A549 (cell line): ENCODE data around the gene AK1. TPM values are rescaled to one million over a fixed set of nuclear protein-coding genes. Genes with fewer than 3 reads are reported as not detected.
A peak's percentile ranks its signal among the peaks of the same experiment; 100 is the strongest.

ENCODE experiments used
- ATAC-seq, 2 experiments: fragments of 200-7000 bp in 1 of 2; fragments of >200 bp in 1 of 2; cut with Nextera tagmentation in 1 of 2; cut with Tn5 transposase in 1 of 2; 3 replicates each; pipeline versions ENCODE4 v1.8.0 to v1.9.1; 2018 to 2020; ENCODE audit warnings: mild to moderate bottlenecking in 1 of 2, moderate library complexity in 1 of 2
- CTCF ChIA-PET: fragments of 300-600 bp; sonication (Branson Sonifier 250); formaldehyde crosslinking; extraction: SDS; loops from one replicate; lab custom pipeline; 2021; ENCODE audit warnings: antibody characterized with exemption, inconsistent platforms; lab: Yijun Ruan, JAX
- POLR2A ChIA-PET: fragments of 350-600 bp; formaldehyde crosslinking; extraction: SDS; loops from one replicate; lab custom pipeline; 2021; ENCODE audit warnings: antibody characterized with exemption, inconsistent platforms; lab: Yijun Ruan, JAX
- DNase-seq, 2 experiments: peaks; one replicate each; pipeline versions ENCODE4 v3.0.0 to v3.0.0-alpha.2; 2011 to 2016; ENCODE audit warnings: low read depth in 1 of 2, low spot score in 1 of 2
- FAIRE-seq: peaks from 2 replicates; lab custom pipeline; 2011; peaks lifted over from hg19 to GRCh38; lab: Jason Lieb, UNC
- H3K27ac ChIP-seq, 2 experiments: fragments of >200 bp; sonication (Bioruptor Twin); formaldehyde crosslinking; 3 replicates each; pipeline ENCODE4 v1.5.1; 2016 to 2017
- H3K4me1 ChIP-seq: fragments of >200 bp; sonication (Bioruptor Twin); formaldehyde crosslinking; 3 replicates; pipeline ENCODE4 v1.6.1; 2016
- H3K4me2 ChIP-seq: fragments of >200 bp; sonication (Bioruptor Twin); formaldehyde crosslinking; 3 replicates; pipeline ENCODE4 v1.6.1; 2016
- H3K4me3 ChIP-seq: fragments of >200 bp; sonication (Bioruptor Twin); formaldehyde crosslinking; 3 replicates; pipeline ENCODE4 v1.5.1; 2016
- H3K9me3 ChIP-seq: fragments of >200 bp; sonication (Bioruptor Twin); formaldehyde crosslinking; 3 replicates; pipeline ENCODE4 v1.6.1; 2016
- ATOH8 ChIP-seq: fragments of 250-450 bp; sonication (Bioruptor Pico); IDR thresholded peaks from 2 replicates; pipeline ENCODE4 v1.5.0; 2020; ENCODE audit warnings: low read depth, mild to moderate bottlenecking, moderate library complexity
- BCL3 ChIP-seq: fragments of >200 bp; sonication (Bioruptor Twin); formaldehyde crosslinking; IDR thresholded peaks from 3 replicates; pipeline ENCODE4 v1.6.1; 2016
- CHD2 ChIP-seq: fragments of 150-350 bp; IDR thresholded peaks from 2 replicates; pipeline ENCODE4 v1.6.1; 2014; ENCODE audit warnings: low read length; ENCODE audit not compliant: partially characterized antibody
- CTCF ChIP-seq: fragments of >200 bp; sonication (Bioruptor Twin); formaldehyde crosslinking; IDR thresholded peaks from 3 replicates; pipeline ENCODE4 v1.5.1; 2016
- E2F6 ChIP-seq: IDR thresholded peaks from 2 replicates; pipeline ENCODE4 v1.6.1; 2012; ENCODE audit warnings: low read depth, borderline replicate concordance
- EHF ChIP-seq: fragments of 250-450 bp; sonication (Bioruptor Pico); IDR thresholded peaks from 2 replicates; pipeline ENCODE4 v1.5.0; 2020; ENCODE audit warnings: mild to moderate bottlenecking
- ELK1 ChIP-seq: fragments of 150-350 bp; IDR thresholded peaks from 2 replicates; pipeline ENCODE4 v1.6.1; 2014; ENCODE audit warnings: low read depth, mild to moderate bottlenecking, low read length
- FOXS1 ChIP-seq: fragments of 250-450 bp; sonication (Bioruptor Pico); IDR thresholded peaks from 2 replicates; pipeline ENCODE4 v1.5.0; 2020; ENCODE audit warnings: mild to moderate bottlenecking, moderate library complexity
- HDAC2 ChIP-seq: fragments of 200-600 bp; sonication (generic); IDR thresholded peaks from 2 replicates; pipeline ENCODE4 v1.6.1; 2016
- HOXA7 ChIP-seq: fragments of 250-450 bp; sonication (Bioruptor Pico); IDR thresholded peaks from 2 replicates; pipeline ENCODE4 v1.5.0; 2020; ENCODE audit warnings: mild to moderate bottlenecking, moderate library complexity
- JUN ChIP-seq, 2 experiments: fragments of >200 bp; sonication (Bioruptor Twin); formaldehyde crosslinking; IDR thresholded peaks; 2 replicates in 1 of 2; 3 replicates in 1 of 2; pipeline ENCODE4 v1.6.1; 2016 to 2017
- JUNB ChIP-seq: fragments of >200 bp; sonication (Bioruptor Twin); formaldehyde crosslinking; IDR thresholded peaks from 2 replicates; pipeline ENCODE4 v1.6.1; 2016
- KDM5A ChIP-seq: fragments of 200-600 bp; sonication (generic); IDR thresholded peaks from 2 replicates; pipeline ENCODE4 v1.6.1; 2016; ENCODE audit warnings: antibody characterized with exemption, mild to moderate bottlenecking
- MAX ChIP-seq: IDR thresholded peaks from 2 replicates; pipeline ENCODE4 v1.6.1; 2012
- MAZ ChIP-seq: fragments of 150-350 bp; IDR thresholded peaks from 2 replicates; pipeline ENCODE4 v1.6.1; 2014; ENCODE audit warnings: antibody characterized with exemption, low read depth, low read length, borderline replicate concordance
- MYC ChIP-seq: IDR thresholded peaks from 2 replicates; pipeline ENCODE4 v1.6.1; 2012; ENCODE audit warnings: mild to moderate bottlenecking, inconsistent platforms, low read length, improper control_type of control experiment, borderline replicate concordance
- PBX3 ChIP-seq: IDR thresholded peaks from 2 replicates; pipeline ENCODE4 v1.6.1; 2012
- POLR2A ChIP-seq: IDR thresholded peaks from 2 replicates; pipeline ENCODE4 v1.6.1; 2012; ENCODE audit warnings: mild to moderate bottlenecking, low read length
- RCOR1 ChIP-seq: fragments of 150-350 bp; IDR thresholded peaks from 2 replicates; pipeline ENCODE4 v1.6.1; 2014; ENCODE audit warnings: antibody characterized with exemption, low read length, low read depth
- SREBF2 ChIP-seq: fragments of 450-650 bp; IDR thresholded peaks from 2 replicates; pipeline ENCODE4 v1.6.1; 2014; ENCODE audit warnings: mild to moderate bottlenecking, moderate library complexity
- TFCP2L1 ChIP-seq: fragments of 250-450 bp; sonication (Bioruptor Pico); IDR thresholded peaks from 2 replicates; pipeline ENCODE4 v1.5.0; 2021; ENCODE audit warnings: mild to moderate bottlenecking
- TP53 ChIP-seq: fragments of 250-450 bp; sonication (Bioruptor Pico); IDR thresholded peaks from 2 replicates; pipeline ENCODE4 v1.5.0; 2021; ENCODE audit warnings: mild to moderate bottlenecking, moderate library complexity
- USF2 ChIP-seq: fragments of 450-650 bp; IDR thresholded peaks from 2 replicates; pipeline ENCODE4 v1.6.1; 2014; ENCODE audit warnings: antibody characterized with exemption
- ZNF302 ChIP-seq: fragments of 250-450 bp; sonication (Bioruptor Pico); IDR thresholded peaks from 2 replicates; pipeline ENCODE4 v1.9.0; 2021; ENCODE audit warnings: inconsistent platforms, mild to moderate bottlenecking, moderate library complexity
- ZSCAN20 ChIP-seq: fragments of 250-450 bp; sonication (Bioruptor Pico); IDR thresholded peaks from 2 replicates; pipeline ENCODE4 v1.8.0; 2022; ENCODE audit warnings: mild to moderate bottlenecking, moderate library complexity
- WGBS: methylation state at CpG from one replicate; pipeline ENCODE4 v1.1.6; 2017; ENCODE audit errors: missing lambda C conversion rate; 5-methylcytosine and 5-hydroxymethylcytosine counted together
- polyA minus RNA-seq: library from RNA; depleted of rRNA, polyadenylated mRNA; stranded (reverse); fragments of >200 nt; gene quantifications from 2 replicates; pipeline ENCODE4 v1.2.3, GENCODE V29; 2011; rRNA and poly(A)+ RNA removed
- polyA plus RNA-seq, 4 experiments: library from polyadenylated mRNA; depleted of rRNA in 3 of 4; stranded (reverse); fragments of >200 nt; fragmentation: RNase III in 1 of 4; extraction: RNeasy Plus Mini Kit Qiagen cat#74134 plus additional on column Dnase treatment in 1 of 4; gene quantifications; 2 replicates in 3 of 4; 3 replicates in 1 of 4; pipeline ENCODE4 v1.2.3, GENCODE V29; 2011 to 2017

AK1 gene
- polyA plus RNA-seq (2011; rRNA removed), result 30.0 and 33.6 TPM in 2 replicates
- 75.1 and 94.3 TPM in 2 replicates for polyA plus RNA-seq (2012; cell fraction: cytosol; rRNA removed)
- polyA plus RNA-seq (2012; cell fraction: nucleus; rRNA removed), result 47.3 and 77.3 TPM in 2 replicates
- polyA plus RNA-seq (2017; fragmentation: RNase III; extraction: RNeasy Plus Mini Kit Qiagen cat#74134 plus additional on column Dnase treatment), result 31.9 to 38.2 TPM (median 31.9 TPM) in 3 replicates
- 14.8 and 18.0 TPM in 2 replicates for polyA minus RNA-seq

GRCh38 chr9:127877566-127877998 is at the start of gene AK1:
Gene AK1 (minus strand): TSS chr9:127877675. CDS start chr9:127874617, 3,058 bp downstream.
- Histone ChIP-seq H3K27ac (peak within 1 kb of the TSS; percentile 77 to 88), H3K4me3 (peak within 1 kb of the TSS; percentile 76), H3K4me2 (peak within 1 kb of the TSS; percentile 84), H3K9me3 (no peaks in the 10 kb centered on the region), H3K4me1 (peaks cover 44% of the 10 kb centered on the region)
- CTCF ChIA-PET, result interaction anchor here (1.2 to 2.3 kb wide), 4 partner anchors 8 to 157 kb away, joined by 3 to 9 read pairs (median 6); no protein-coding TSS in a partner anchor
- POLR2A ChIA-PET, result interaction anchor here (0.5 kb wide), 1 partner anchor 39 kb away, joined by 3 read pairs; the partner anchor contains the start of gene ST6GALNAC4
- 5% methylated on average over 14 of the region's 44 CpGs for WGBS
- ATAC-seq (peak; percentile 81 to 86), DNase-seq (no peak), FAIRE-seq (no peak)
- TF ChIP-seq USF2 (no peak), POLR2A (peak; percentile 59), MAX (peak; percentile 67), E2F6 (peak; percentile 83), HOXA7 (CRISPR knock-in tag) (no peak), RCOR1 (no peak), SREBF2 (no peak), MYC (no peak), JUN (IDR thresholded peaks at IDR 0.05) (peak; percentile 25 to 63; a peak in 1 of 5 replicates), BCL3 (peak; percentile 37; the same call in 1 of the 3 replicates)

- POLR2A ChIA-PET, result no interaction called here
- WGBS, result 94% methylated on average over 19 of the region's 19 CpGs
Measured at GRCh38 chr9:127926906-127927200, 49.4 kb upstream of the AK1 start.

More at GRCh38 chr9:127926906-127927200, 49.4 kb upstream of the AK1 start:
- H3K9me3 ChIP-seq, result no peaks in the 10 kb centered on the region
- ATAC-seq (no peak), DNase-seq (no peak), FAIRE-seq (no peak)
- H3K4me3 ChIP-seq, result no peak overlapping the region
- TF ChIP-seq ATOH8 (CRISPR knock-in tag) (no peak), CHD2 (no peak), TFCP2L1 (CRISPR knock-in tag) (no peak), USF2 (no peak), JUNB (no peak), ELK1 (no peak), EHF (no peak), ZSCAN20 (no peak), MAZ (no peak), ZNF302 (CRISPR knock-in tag) (no peak), TP53 (no peak), FOXS1 (CRISPR knock-in tag) (no peak), PBX3 (no peak), KDM5A (no peak), CTCF (no peak), HDAC2 (no peak), JUN (IDR thresholded peaks at IDR 0.05) (no peak)
- H3K4me1 ChIP-seq, result peaks cover 45% of the 10 kb centered on the region
- H3K4me2 ChIP-seq, result no peak overlapping the region
- H3K27ac ChIP-seq, result no peak overlapping the region
- CTCF ChIA-PET, result interaction anchor here (1.1 to 1.5 kb wide), 2 partner anchors 17 to 192 kb away, joined by 4 read pairs; partner anchors contain the start of gene TOR2A
